RWPE1 (cell line): Measurements from ENCODE around the gene PDZRN4.
"Not testable (repeated sequence)": the region's sequence is repeated elsewhere in the genome, so short reads cannot be mapped to it uniquely, and the experiment has no call there.

Experiments used
- CTCF ChIA-PET: fragments of 350-600 bp; sonication (Branson Sonifier 250); formaldehyde crosslinking; extraction: SDS; loops from one replicate; lab custom pipeline; 2021; lab: Yijun Ruan, JAX
- POLR2A ChIA-PET: fragments of 400-600 bp; formaldehyde crosslinking; extraction: SDS; loops from one replicate; lab custom pipeline; 2020; ENCODE audit warnings: antibody characterized with exemption; ENCODE audit not compliant: low non-redundant PET; lab: Yijun Ruan, JAX
- DNase-seq: peaks from one replicate; pipeline ENCODE4 v3.0.0; 2012; ENCODE audit warnings: low spot score
- H3K27ac ChIP-seq: fragments of 450-650 bp; 2 replicates; pipeline ENCODE4 v1.5.1; 2017
- CTCF ChIP-seq: fragments of 450-650 bp; conservative IDR thresholded peaks from 2 replicates; pipeline ENCODE4 v1.5.1; 2017; ENCODE audit warnings: low read depth, mild to moderate bottlenecking

Gene PDZRN4

DNA sequence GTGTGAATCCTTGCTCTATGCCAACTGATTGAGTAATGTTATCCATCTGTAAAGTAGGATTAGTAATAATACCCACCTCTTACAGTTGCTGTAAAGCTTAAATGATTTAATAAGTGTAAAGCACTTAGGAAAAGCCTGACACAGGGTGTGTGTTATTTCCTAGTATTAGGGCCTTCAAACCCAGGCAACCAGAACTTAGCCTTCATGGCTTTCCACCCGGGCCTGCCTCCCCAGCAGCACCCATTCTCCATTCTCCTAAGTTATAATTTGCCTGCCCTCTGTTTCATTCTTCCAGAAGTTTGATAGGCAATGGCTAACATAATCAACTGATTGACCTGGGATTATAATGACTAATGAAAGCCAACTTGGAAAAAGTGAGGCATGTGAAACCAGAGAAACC lies 20.4 kb upstream of the PDZRN4 start:
- TF ChIP-seq CTCF, result no peak
- no peak for DNase-seq
- POLR2A ChIA-PET, result no interaction called here
- CTCF ChIA-PET, result no interaction called here
- H3K27ac ChIP-seq, result no peak overlapping the region

DNA sequence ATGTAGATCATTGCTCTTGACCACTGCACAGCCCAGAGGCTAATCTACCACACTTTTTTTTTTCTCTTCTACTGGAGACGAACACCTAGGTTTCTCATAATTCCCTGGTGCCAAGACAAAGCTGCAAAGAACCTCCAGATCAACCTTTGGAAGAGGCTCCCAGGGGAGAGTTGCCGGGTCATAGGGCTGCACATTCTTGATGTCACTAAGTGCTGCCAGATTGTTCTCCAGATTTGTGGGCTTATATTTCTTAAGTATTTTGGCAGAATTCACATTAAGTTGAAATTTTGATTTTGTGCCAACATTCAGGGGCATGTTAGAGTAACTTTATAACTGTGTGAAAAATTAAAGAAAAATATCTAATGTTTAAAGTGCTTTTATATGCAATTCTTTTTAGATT lies 13.5 kb upstream of the PDZRN4 start:
- H3K27ac ChIP-seq, result no peak overlapping the region
- DNase-seq, result no peak
- ChIA-PET POLR2A (no interaction called here), CTCF (no interaction called here)
- no peak for TF ChIP-seq CTCF

DNA sequence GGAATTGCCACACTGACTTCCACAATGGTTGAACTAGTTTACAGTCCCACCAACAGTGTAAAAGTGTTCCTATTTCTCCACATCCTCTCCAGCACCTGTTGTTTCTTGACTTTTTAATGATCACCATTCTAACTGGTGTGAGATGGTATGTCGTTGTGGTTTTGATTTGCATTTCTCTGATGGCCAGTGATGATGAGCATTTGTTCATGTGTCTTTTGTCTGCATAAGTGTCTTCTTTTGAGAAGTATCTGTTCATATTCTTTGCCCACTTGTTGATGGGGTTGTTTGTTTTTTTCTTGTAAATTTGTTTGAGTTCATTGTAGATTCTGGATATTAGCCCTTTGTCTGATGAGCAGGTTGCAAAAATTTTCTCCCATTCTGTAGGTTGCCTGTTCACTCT lies 8.6 kb upstream of the PDZRN4 start:
- CTCF ChIA-PET, DNase-seq, H3K27ac ChIP-seq, POLR2A ChIA-PET: not testable (repeated sequence)

GRCh38 chr12:41184864-41185263 lies 3.3 kb upstream of the PDZRN4 start:
- CTCF ChIA-PET, result no interaction called here
- no peak for DNase-seq
- TF ChIP-seq CTCF, result no peak
- no peak overlapping the region for H3K27ac ChIP-seq
- POLR2A ChIA-PET, result no interaction called here

DNA sequence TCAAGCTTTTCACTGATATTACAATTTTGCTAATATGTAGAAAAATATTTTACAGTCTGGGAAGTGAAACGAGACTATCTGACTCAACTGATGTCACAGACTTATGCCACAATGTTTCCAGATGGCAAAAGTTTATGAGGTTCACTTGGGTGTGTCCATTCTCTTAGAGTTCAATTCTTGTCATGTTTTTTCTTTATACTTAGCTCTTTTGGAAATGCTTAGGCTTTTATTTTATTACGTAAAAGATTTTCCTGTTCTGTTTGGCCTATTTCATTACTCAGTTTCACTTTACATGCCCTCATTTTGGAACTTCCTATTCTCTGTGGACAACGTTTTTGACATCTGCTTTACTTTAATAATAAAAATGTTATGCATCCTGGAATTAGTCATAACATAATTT lies 2.1 kb upstream of the PDZRN4 start:
- ChIA-PET POLR2A (no interaction called here), CTCF (interaction anchor here (1.1 kb wide), 1 partner anchor 216 kb away, joined by 3 read pairs; no protein-coding TSS in a partner anchor)
- no peak overlapping the region for H3K27ac ChIP-seq
- DNase-seq, result no peak
- no peak for TF ChIP-seq CTCF

GRCh38 chr12:41188841-41189394 lies 798 bp downstream of the PDZRN4 start:
- no peak overlapping the region for H3K27ac ChIP-seq
- TF ChIP-seq CTCF, result no peak
- CTCF ChIA-PET, result interaction anchor here (0.6 kb wide), 1 partner anchor 519 kb away, joined by 3 read pairs; no protein-coding TSS in a partner anchor
- no peak for DNase-seq
- POLR2A ChIA-PET, result no interaction called here

DNA sequence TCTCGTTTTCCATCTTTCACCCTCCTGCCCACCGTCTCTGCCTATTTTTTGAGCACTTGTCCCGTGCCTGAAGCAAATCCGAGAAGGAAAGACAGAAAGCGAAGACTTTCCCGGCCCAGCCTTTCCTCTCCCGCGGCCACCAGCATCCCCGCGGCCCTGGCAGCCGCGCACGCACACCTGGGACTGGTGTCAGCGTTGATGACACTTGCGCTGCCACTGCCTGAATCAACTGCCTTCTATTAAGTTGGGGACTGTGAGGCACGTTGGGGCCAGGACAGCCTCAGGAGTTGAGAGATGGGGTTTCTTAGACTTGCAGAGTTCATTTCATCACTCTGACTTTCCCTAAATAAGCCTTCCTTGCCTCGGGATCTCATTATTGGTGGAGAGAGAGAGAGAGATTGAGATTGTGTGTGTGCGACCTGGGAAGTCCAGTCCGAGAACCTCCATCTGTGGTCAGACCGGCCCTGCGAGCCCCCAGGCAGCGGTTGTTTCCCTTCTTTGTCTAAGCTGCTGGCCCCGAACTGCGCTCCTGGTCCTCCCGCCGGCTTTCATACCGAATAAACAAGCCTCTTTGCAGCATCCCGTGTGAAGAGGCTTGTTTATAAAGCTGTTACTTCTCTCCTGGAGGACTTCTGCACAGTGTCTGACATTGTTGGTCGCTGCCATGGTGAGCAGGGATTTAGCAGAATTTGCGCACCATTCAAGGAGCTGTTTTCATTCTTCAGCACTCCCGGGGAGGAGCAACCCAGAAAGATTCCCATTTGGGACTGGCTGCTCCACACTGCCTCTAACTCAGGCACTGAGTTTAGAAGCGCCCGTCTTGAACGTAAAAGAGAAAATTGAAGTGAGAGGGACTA lies 1.5 kb downstream of the PDZRN4 start:
- no peak for TF ChIP-seq CTCF
- ChIA-PET CTCF (interaction anchor here (0.5 to 0.7 kb wide), 3 partner anchors 308 to 937 kb away, joined by 3 to 4 read pairs (median 3); no protein-coding TSS in a partner anchor), POLR2A (no interaction called here)
- no peak for DNase-seq
- H3K27ac ChIP-seq, result no peak overlapping the region
